IMR-90 (cell line): ENCODE results near the gene ATF7IP2. TPM values are rescaled to one million over a fixed set of nuclear protein-coding genes. Genes with fewer than 3 reads are reported as not detected.

Experiments used
- ATAC-seq: fragments of 200-7000 bp; cut with Tn5 transposase; 2 replicates; pipeline ENCODE4 v1.9.1; 2020; ENCODE audit warnings: low read depth, mild to moderate bottlenecking, moderate library complexity
- BruUV-seq: library from RNA; stranded (reverse); fragments of 400-500 nt; replicated peaks from 2 replicates; lab custom pipeline; 2021; lab: Mats Ljungman, UMichigan
- CTCF ChIA-PET: fragments of 300-600 bp; formaldehyde crosslinking; extraction: SDS; loops from one replicate; lab custom pipeline; 2021; ENCODE audit warnings: antibody characterized with exemption; lab: Yijun Ruan, JAX
- POLR2A ChIA-PET: fragments of 300-600 bp; sonication (Branson Sonifier 250); formaldehyde crosslinking; loops from one replicate; lab custom pipeline; 2022; ENCODE audit warnings: antibody characterized with exemption; ENCODE audit not compliant: unreplicated experiment; lab: Charles Lee
- DNase-seq: peaks from one replicate; pipeline ENCODE4 v3.0.0; 2013
- H2AFZ ChIP-seq: replicated peaks from 2 replicates; pipeline ENCODE3; 2013; ENCODE audit warnings: low read length, mild to moderate bottlenecking; ENCODE audit not compliant: poor library complexity
- H2AK5ac ChIP-seq: 2 replicates; pipeline ENCODE4 v1.6.1; 2013; ENCODE audit warnings: low read depth, low read length, inconsistent platforms
- H2AK9ac ChIP-seq: replicated peaks from 2 replicates; pipeline ENCODE3; 2013; ENCODE audit warnings: mild to moderate bottlenecking, low read depth, low read length, moderate library complexity; ENCODE audit not compliant: poor library complexity
- H2BK120ac ChIP-seq: 2 replicates; pipeline ENCODE4 v1.6.1; 2013; ENCODE audit warnings: low read depth, low read length, inconsistent platforms
- H2BK15ac ChIP-seq: 3 replicates; pipeline ENCODE4 v1.6.1; 2013; ENCODE audit warnings: low read depth, low read length, inconsistent platforms
- H2BK20ac ChIP-seq: 2 replicates; pipeline ENCODE4 v1.6.1; 2013; ENCODE audit warnings: low read depth, mild to moderate bottlenecking, inconsistent platforms, low read length, moderate library complexity
- H2BK5ac ChIP-seq: 2 replicates; pipeline ENCODE4 v1.6.1; 2013; ENCODE audit warnings: mild to moderate bottlenecking, low read depth, low read length, inconsistent platforms; ENCODE audit not compliant: poor library complexity, severe bottlenecking
- H3K14ac ChIP-seq: replicated peaks from 2 replicates; pipeline ENCODE4 v1.6.1; 2013; ENCODE audit warnings: low read depth, low read length, inconsistent platforms
- H3K18ac ChIP-seq: 2 replicates; pipeline ENCODE4 v1.6.1; 2013; ENCODE audit warnings: low read depth, low read length, control low read depth
- H3K23ac ChIP-seq: 2 replicates; pipeline ENCODE4 v1.6.1; 2013; ENCODE audit warnings: low read depth, low read length, inconsistent platforms
- H3K27ac ChIP-seq: 2 replicates; pipeline ENCODE4 v1.5.1; 2013; ENCODE audit warnings: mild to moderate bottlenecking, control low read depth, low read length; ENCODE audit not compliant: insufficient read depth
- H3K27me3 ChIP-seq: 2 replicates; pipeline ENCODE4 v1.6.1; 2013; ENCODE audit warnings: low read length; ENCODE audit not compliant: control insufficient read depth, insufficient read depth
- H3K36me3 ChIP-seq: 2 replicates; pipeline ENCODE4 v1.6.1; 2013; ENCODE audit warnings: low read length, mixed read lengths; ENCODE audit not compliant: control insufficient read depth, insufficient read depth
- H3K4ac ChIP-seq: 2 replicates; pipeline ENCODE4 v1.6.1; 2013; ENCODE audit warnings: low read depth, low read length, inconsistent platforms
- H3K4me1 ChIP-seq: 2 replicates; pipeline ENCODE4 v1.6.1; 2013; ENCODE audit warnings: low read length, mixed read lengths; ENCODE audit not compliant: control insufficient read depth, insufficient read depth
- H3K4me2 ChIP-seq: 2 replicates; pipeline ENCODE4 v1.6.1; 2013; ENCODE audit warnings: low read depth, mild to moderate bottlenecking, control low read depth, low read length, moderate library complexity
- H3K4me3 ChIP-seq: 2 replicates; pipeline ENCODE4 v1.5.1; 2013; ENCODE audit warnings: low read depth, mild to moderate bottlenecking, control low read depth, low read length, moderate library complexity; ENCODE audit not compliant: insufficient read depth
- H3K56ac ChIP-seq: 2 replicates; pipeline ENCODE4 v1.6.1; 2013; ENCODE audit warnings: low read length, inconsistent platforms; ENCODE audit not compliant: insufficient read depth; ENCODE audit errors: extremely low read depth
- H3K79me1 ChIP-seq, 2 experiments: 2 replicates each; pipeline ENCODE4 v1.6.1; 2013; ENCODE audit warnings: low read length in 2 of 2, inconsistent platforms in 1 of 2, low read depth in 1 of 2
- H3K9ac ChIP-seq: 2 replicates; pipeline ENCODE4 v1.6.1; 2013; ENCODE audit warnings: low read depth, low read length, control low read depth
- H3K9me1 ChIP-seq: 2 replicates; pipeline ENCODE4 v1.6.1; 2013; ENCODE audit warnings: low read length, inconsistent platforms; ENCODE audit not compliant: insufficient read depth
- H3K9me3 ChIP-seq: 2 replicates; pipeline ENCODE4 v1.6.1; 2013; ENCODE audit warnings: low read length; ENCODE audit not compliant: control insufficient read depth, insufficient read depth
- H4K20me1 ChIP-seq: 2 replicates; pipeline ENCODE4 v1.6.1; 2013; ENCODE audit warnings: low read length, inconsistent platforms; ENCODE audit not compliant: insufficient read depth
- H4K5ac ChIP-seq: 2 replicates; pipeline ENCODE4 v1.6.1; 2013; ENCODE audit warnings: mild to moderate bottlenecking, low read depth, low read length, control low read depth
- H4K8ac ChIP-seq, 2 experiments: 2 replicates each; pipeline ENCODE4 v1.6.1; 2013; ENCODE audit warnings: low read depth in 2 of 2, low read length in 2 of 2, control low read depth in 1 of 2, inconsistent platforms in 1 of 2
- H4K91ac ChIP-seq: 2 replicates; pipeline ENCODE4 v1.6.1; 2013; ENCODE audit warnings: low read depth, low read length, inconsistent platforms; ENCODE audit not compliant: insufficient read depth
- BHLHE40 ChIP-seq: fragments of 150-350 bp; IDR thresholded peaks from 2 replicates; pipeline ENCODE4 v1.6.1; 2016; ENCODE audit warnings: mild to moderate bottlenecking, low read depth, low read length
- CEBPB ChIP-seq: IDR thresholded peaks from 2 replicates; pipeline ENCODE4 v1.6.1; 2012; ENCODE audit warnings: low read depth, low read length, improper control_type of control experiment
- CHD1 ChIP-seq: IDR thresholded peaks from 2 replicates; pipeline ENCODE4 v1.6.1; 2012; ENCODE audit warnings: low read depth, low read length, improper control_type of control experiment
- FOS ChIP-seq: fragments of 150-350 bp; IDR thresholded peaks from 2 replicates; pipeline ENCODE4 v1.6.1; 2016; ENCODE audit warnings: low read depth, low read length
- MAFK ChIP-seq: IDR thresholded peaks from 2 replicates; pipeline ENCODE4 v1.6.1; 2012; ENCODE audit warnings: low read depth, low read length, improper control_type of control experiment
- MAZ ChIP-seq: IDR thresholded peaks from 2 replicates; pipeline ENCODE4 v1.6.1; 2012; ENCODE audit warnings: low read depth, mild to moderate bottlenecking, low read length, improper control_type of control experiment, moderate library complexity, borderline replicate concordance
- MXI1 ChIP-seq: IDR thresholded peaks from 2 replicates; pipeline ENCODE4 v1.6.1; 2012; ENCODE audit warnings: low read depth, mild to moderate bottlenecking, low read length, moderate library complexity, borderline replicate concordance
- NFE2L2 ChIP-seq: fragments of 150-350 bp; IDR thresholded peaks from 2 replicates; pipeline ENCODE4 v1.6.1; 2016; ENCODE audit warnings: low read depth, mild to moderate bottlenecking, low read length
- POLR2A ChIP-seq: IDR thresholded peaks from 2 replicates; pipeline ENCODE4 v1.6.1; 2012; ENCODE audit warnings: mild to moderate bottlenecking, low read depth, low read length
- RAD21 ChIP-seq: IDR thresholded peaks from 2 replicates; pipeline ENCODE4 v1.6.1; 2012; ENCODE audit warnings: low read length, improper control_type of control experiment
- RCOR1 ChIP-seq: IDR thresholded peaks from 2 replicates; pipeline ENCODE4 v1.6.1; 2012; ENCODE audit warnings: mild to moderate bottlenecking, low read length, improper control_type of control experiment; ENCODE audit not compliant: insufficient replicate concordance
- RFX5 ChIP-seq: IDR thresholded peaks from 2 replicates; pipeline ENCODE4 v1.8.0; 2012; ENCODE audit warnings: low read depth, mild to moderate bottlenecking, low read length, moderate library complexity
- SMC3 ChIP-seq: fragments of 150-350 bp; IDR thresholded peaks from 2 replicates; pipeline ENCODE4 v1.6.1; 2016; ENCODE audit warnings: low read depth, mild to moderate bottlenecking, antibody characterized with exemption, low read length, moderate library complexity
- WGBS, 2 experiments: methylation state at CpG; one replicate each; pipeline versions ENCODE4 v1.1.5 to v1.1.7; 2013; ENCODE audit warnings: missing lambda C conversion rate in 2 of 2; ENCODE audit not compliant: insufficient read length in 1 of 2; ENCODE audit errors: extremely low coverage in 2 of 2; 5-methylcytosine and 5-hydroxymethylcytosine counted together
- dilution Hi-C: fragments of 300-500 bp; cut with HindIII; formaldehyde crosslinking; loops from one replicate; pipeline ENCODE4 v1.14.3; 2018; ENCODE audit warnings: low sequenced_read_pairs; ENCODE audit not compliant: unreplicated experiment
- in situ Hi-C: fragments of 300-500 bp; cut with MboI; formaldehyde crosslinking; loops from 3 replicates; pipeline ENCODE4 v1.14.3; 2019; ENCODE audit warnings: low sequenced_read_pairs, inconsistent platforms, mixed read lengths
- intact Hi-C: fragments of 100-400 bp; cut with micrococcal nuclease; formaldehyde crosslinking; loops from 2 replicates; pipeline ENCODE4 v1.10.0; 2022
- polyA plus RNA-seq, 3 experiments: library from polyadenylated mRNA; depleted of rRNA; stranded (reverse); fragments of >200 nt; gene quantifications; 2 replicates each; pipeline ENCODE4 v1.2.3, GENCODE V29; 2012; ENCODE audit warnings: low replicate concordance in 1 of 3
- total RNA-seq: library from RNA; depleted of rRNA; stranded (reverse); fragments of >200 nt; gene quantifications from 2 replicates; pipeline ENCODE4 v1.2.3, GENCODE V29; 2012
- TF ChIP-seq, protein P1 (sequence below): fragments of 150-350 bp; IDR thresholded peaks from 2 replicates; pipeline ENCODE4 v1.6.1; 2016; ENCODE audit warnings: low read depth, mild to moderate bottlenecking, low read length, moderate library complexity, borderline replicate concordance
- TF ChIP-seq, protein P2 (sequence below): fragments of 150-350 bp; IDR thresholded peaks from 2 replicates; pipeline ENCODE4 v1.6.1; 2017; ENCODE audit warnings: mild to moderate bottlenecking, antibody characterized with exemption, low read length, low read depth
- TF ChIP-seq, protein P3 (sequence below): conservative IDR thresholded peaks from 2 replicates; pipeline ENCODE4 v1.5.1; 2012; ENCODE audit warnings: mild to moderate bottlenecking, low read depth, low read length, improper control_type of control experiment

The ATF7IP2 gene
- total and polyA plus RNA-seq, 2 of the 4 experiments (the other 2 are of a cell fraction): 2.7 to 3.6 TPM

DNA sequence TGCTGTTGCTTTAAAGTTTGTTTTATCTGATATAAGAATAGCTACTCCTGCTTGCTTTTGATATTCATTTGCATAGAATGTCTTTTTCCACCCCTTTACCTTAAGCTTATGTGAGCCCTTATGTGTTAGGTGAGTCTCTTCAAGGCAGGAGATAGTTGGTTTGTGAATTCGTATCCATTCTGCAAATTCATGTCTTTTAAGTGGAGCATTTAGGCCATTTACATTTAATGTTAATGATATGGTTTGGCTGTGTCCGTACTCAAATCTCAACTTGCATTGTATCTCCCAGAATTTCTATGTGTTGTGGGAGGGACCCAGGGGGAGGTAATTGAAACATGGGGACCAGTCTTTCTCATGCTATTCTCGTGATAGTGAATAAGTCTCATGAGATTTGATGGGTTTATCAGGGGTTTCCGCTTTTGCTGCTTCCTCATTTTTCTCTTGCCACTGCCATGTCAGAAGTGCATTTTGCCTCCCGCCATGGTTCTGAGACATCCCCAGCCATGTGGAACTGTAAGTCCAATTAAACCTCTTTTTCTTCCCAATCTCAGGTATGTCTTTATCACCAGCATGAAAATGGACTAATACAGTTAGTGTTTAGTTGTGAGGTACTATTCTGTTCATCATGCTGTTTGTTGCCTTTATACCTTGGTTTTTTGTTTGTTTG, 27.2 kb downstream of the ATF7IP2 start:
- ChIA-PET CTCF (no interaction called here), POLR2A (no interaction called here)
- H3K9me1 ChIP-seq: no peaks in the 10 kb centered on the region
- no peak overlapping the region for H4K8ac ChIP-seq
- H2BK120ac ChIP-seq: no peak overlapping the region
- H4K20me1 ChIP-seq: no peaks in the 10 kb centered on the region
- H3K9ac ChIP-seq: no peak overlapping the region
- H3K27me3 ChIP-seq: no peaks in the 10 kb centered on the region
- no peak overlapping the region for H2BK15ac ChIP-seq
- no peaks in the 10 kb centered on the region for H3K36me3 ChIP-seq
- no peak overlapping the region for H3K27ac ChIP-seq
- no peak overlapping the region for H4K5ac ChIP-seq
- H3K4me2 ChIP-seq: no peak overlapping the region
- no CpG with 5 or more reads among the region's 5 CpGs for WGBS, 2 experiments
- no peak overlapping the region for H3K23ac ChIP-seq
- H2BK20ac ChIP-seq: no peak overlapping the region
- DNase-seq: no peak
- H2BK5ac ChIP-seq: no peak overlapping the region
- no peak overlapping the region for H3K14ac ChIP-seq
- H2AFZ ChIP-seq: no peak overlapping the region
- H3K4ac ChIP-seq: no peak overlapping the region
- in situ Hi-C loops (no loop called here), dilution Hi-C loops (no loop called here), intact Hi-C loops (no loop called here)
- no peak overlapping the region for H4K91ac ChIP-seq
- H3K56ac ChIP-seq: no peak overlapping the region
- no peak overlapping the region for H3K4me3 ChIP-seq
- no peaks in the 10 kb centered on the region for H3K4me1 ChIP-seq
- H3K9me3 ChIP-seq: peaks cover 10% of the 10 kb centered on the region
- no peak overlapping the region for H3K18ac ChIP-seq
- BruUV-seq: no TSS peak
- no peak overlapping the region for H2AK9ac ChIP-seq
- TF ChIP-seq SMC3 (no peak), RCOR1 (no peak), POLR2A (no peak), FOS (no peak), CHD1 (no peak), MAZ (no peak), MXI1 (no peak), RAD21 (no peak), RFX5 (no peak), CEBPB (no peak), MAFK (no peak), NFE2L2 (no peak), BHLHE40 (no peak)
- TF ChIP-seq, protein P1, sequence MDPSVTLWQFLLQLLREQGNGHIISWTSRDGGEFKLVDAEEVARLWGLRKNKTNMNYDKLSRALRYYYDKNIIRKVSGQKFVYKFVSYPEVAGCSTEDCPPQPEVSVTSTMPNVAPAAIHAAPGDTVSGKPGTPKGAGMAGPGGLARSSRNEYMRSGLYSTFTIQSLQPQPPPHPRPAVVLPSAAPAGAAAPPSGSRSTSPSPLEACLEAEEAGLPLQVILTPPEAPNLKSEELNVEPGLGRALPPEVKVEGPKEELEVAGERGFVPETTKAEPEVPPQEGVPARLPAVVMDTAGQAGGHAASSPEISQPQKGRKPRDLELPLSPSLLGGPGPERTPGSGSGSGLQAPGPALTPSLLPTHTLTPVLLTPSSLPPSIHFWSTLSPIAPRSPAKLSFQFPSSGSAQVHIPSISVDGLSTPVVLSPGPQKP: no peak
- TF ChIP-seq, protein P2, sequence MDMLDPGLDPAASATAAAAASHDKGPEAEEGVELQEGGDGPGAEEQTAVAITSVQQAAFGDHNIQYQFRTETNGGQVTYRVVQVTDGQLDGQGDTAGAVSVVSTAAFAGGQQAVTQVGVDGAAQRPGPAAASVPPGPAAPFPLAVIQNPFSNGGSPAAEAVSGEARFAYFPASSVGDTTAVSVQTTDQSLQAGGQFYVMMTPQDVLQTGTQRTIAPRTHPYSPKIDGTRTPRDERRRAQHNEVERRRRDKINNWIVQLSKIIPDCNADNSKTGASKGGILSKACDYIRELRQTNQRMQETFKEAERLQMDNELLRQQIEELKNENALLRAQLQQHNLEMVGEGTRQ: no peak
- TF ChIP-seq, protein P3, sequence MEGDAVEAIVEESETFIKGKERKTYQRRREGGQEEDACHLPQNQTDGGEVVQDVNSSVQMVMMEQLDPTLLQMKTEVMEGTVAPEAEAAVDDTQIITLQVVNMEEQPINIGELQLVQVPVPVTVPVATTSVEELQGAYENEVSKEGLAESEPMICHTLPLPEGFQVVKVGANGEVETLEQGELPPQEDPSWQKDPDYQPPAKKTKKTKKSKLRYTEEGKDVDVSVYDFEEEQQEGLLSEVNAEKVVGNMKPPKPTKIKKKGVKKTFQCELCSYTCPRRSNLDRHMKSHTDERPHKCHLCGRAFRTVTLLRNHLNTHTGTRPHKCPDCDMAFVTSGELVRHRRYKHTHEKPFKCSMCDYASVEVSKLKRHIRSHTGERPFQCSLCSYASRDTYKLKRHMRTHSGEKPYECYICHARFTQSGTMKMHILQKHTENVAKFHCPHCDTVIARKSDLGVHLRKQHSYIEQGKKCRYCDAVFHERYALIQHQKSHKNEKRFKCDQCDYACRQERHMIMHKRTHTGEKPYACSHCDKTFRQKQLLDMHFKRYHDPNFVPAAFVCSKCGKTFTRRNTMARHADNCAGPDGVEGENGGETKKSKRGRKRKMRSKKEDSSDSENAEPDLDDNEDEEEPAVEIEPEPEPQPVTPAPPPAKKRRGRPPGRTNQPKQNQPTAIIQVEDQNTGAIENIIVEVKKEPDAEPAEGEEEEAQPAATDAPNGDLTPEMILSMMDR: no peak
- H3K79me1 ChIP-seq: no peaks in the 10 kb centered on the region
- ATAC-seq: no peak
- no peak overlapping the region for H2AK5ac ChIP-seq
